Tibial nerve (tissue), 4 donors: ENCODE measurements around the gene UBXN7.

ENCODE experiments used
- EP300 ChIP-seq, 2 donors: sonication (generic); formaldehyde crosslinking; IDR thresholded peaks; one replicate each; pipeline ENCODE4 v1.6.1; 2017; ENCODE audit warnings: antibody characterized with exemption in 2 of 2, mild to moderate bottlenecking in 1 of 2
- POLR2A ChIP-seq, 2 donors: fragments of 450-650 bp; IDR thresholded peaks; one replicate each; pipeline ENCODE4 v1.6.1; 2017; ENCODE audit warnings: antibody characterized with exemption in 2 of 2, mild to moderate bottlenecking in 2 of 2, moderate library complexity in 2 of 2
- TF ChIP-seq, protein P1 (sequence below), 5 experiments: fragments of 200-600 bp in 3 of 5; fragments of 450-650 bp in 2 of 5; sonication (generic) in 3 of 5; IDR thresholded peaks; one replicate each; pipeline ENCODE4 v1.5.1; 2016 to 2019; ENCODE audit warnings: antibody characterized with exemption in 5 of 5, mild to moderate bottlenecking in 3 of 5, moderate library complexity in 2 of 5

GRCh38 chr3:196463804-196464203, 31.6 kb upstream of the UBXN7 start:
- TF ChIP-seq, protein P1, sequence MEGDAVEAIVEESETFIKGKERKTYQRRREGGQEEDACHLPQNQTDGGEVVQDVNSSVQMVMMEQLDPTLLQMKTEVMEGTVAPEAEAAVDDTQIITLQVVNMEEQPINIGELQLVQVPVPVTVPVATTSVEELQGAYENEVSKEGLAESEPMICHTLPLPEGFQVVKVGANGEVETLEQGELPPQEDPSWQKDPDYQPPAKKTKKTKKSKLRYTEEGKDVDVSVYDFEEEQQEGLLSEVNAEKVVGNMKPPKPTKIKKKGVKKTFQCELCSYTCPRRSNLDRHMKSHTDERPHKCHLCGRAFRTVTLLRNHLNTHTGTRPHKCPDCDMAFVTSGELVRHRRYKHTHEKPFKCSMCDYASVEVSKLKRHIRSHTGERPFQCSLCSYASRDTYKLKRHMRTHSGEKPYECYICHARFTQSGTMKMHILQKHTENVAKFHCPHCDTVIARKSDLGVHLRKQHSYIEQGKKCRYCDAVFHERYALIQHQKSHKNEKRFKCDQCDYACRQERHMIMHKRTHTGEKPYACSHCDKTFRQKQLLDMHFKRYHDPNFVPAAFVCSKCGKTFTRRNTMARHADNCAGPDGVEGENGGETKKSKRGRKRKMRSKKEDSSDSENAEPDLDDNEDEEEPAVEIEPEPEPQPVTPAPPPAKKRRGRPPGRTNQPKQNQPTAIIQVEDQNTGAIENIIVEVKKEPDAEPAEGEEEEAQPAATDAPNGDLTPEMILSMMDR (IDR thresholded peaks at IDR 0.05) = no peak
- TF ChIP-seq EP300 (IDR thresholded peaks at IDR 0.05) (no peak), POLR2A (IDR thresholded peaks at IDR 0.05) (no peak)
